DMS79 treated with DMSO at 0.1 percent for 48 hours (cell line): ENCODE data around the gene DTX4.
A peak's percentile ranks its signal among the peaks of the same experiment; 100 is the strongest.

Source experiments
- DNase-seq: peaks from one replicate; lab custom pipeline; 2025; lab: John Stamatoyannopoulos, UW

DTX4 gene

GRCh38 chr11:59221441-59221840, 49.5 kb downstream of the DTX4 start:
- DNase-seq, result no peak

GRCh38 chr11:59222464-59223060, 50.6 kb downstream of the DTX4 start:
- DNase-seq, result no peak

GRCh38 chr11:59223177-59223576, 51.2 kb downstream of the DTX4 start:
- DNase-seq, result no peak

- DNase-seq, result no peak
Measured at GRCh38 chr11:59223611-59224010, 51.7 kb downstream of the DTX4 start.

- no peak for DNase-seq
Measured at GRCh38 chr11:59224351-59224928, 52.5 kb downstream of the DTX4 start.

GRCh38 chr11:59225017-59225416, 53.1 kb downstream of the DTX4 start:
- no peak for DNase-seq

- no peak for DNase-seq
Measured at GRCh38 chr11:59226396-59226795, 54.5 kb downstream of the DTX4 start.

- no peak for DNase-seq
Measured at GRCh38 chr11:59240322-59240721, 68.4 kb downstream of the DTX4 start.

- DNase-seq, result no peak
Measured at GRCh38 chr11:59243633-59244032, 71.7 kb downstream of the DTX4 start.

GRCh38 chr11:59247531-59248227, 75.7 kb downstream of the DTX4 start:
- DNase-seq, result peak; percentile 8

GRCh38 chr11:59249535-59249934, 77.6 kb downstream of the DTX4 start:
- DNase-seq, result no peak

- DNase-seq, result no peak
Measured at GRCh38 chr11:59253001-59253400, 81.1 kb downstream of the DTX4 start.

- no peak for DNase-seq
Measured at GRCh38 chr11:59254286-59254685, 82.4 kb downstream of the DTX4 start.

- no peak for DNase-seq
Measured at GRCh38 chr11:59255281-59255680, 83.3 kb downstream of the DTX4 start.
